GM19193 (cell line): ENCODE results near the gene VWA8.

Source experiments
- POLR2A ChIP-seq: IDR thresholded peaks from 4 replicates; pipeline ENCODE4 v1.6.1; 2011; ENCODE audit not compliant: insufficient read depth, insufficient read length; ENCODE audit errors: extremely low read depth

The VWA8 gene

GRCh38 chr13:41644742-41645141 is 316.2 kb downstream of the VWA8 start:
- TF ChIP-seq POLR2A = no peak

GRCh38 chr13:41643507-41643906 is 317.4 kb downstream of the VWA8 start:
- TF ChIP-seq POLR2A = no peak

- no peak for TF ChIP-seq POLR2A
Measured at GRCh38 chr13:41641961-41642360, 318.9 kb downstream of the VWA8 start.

GRCh38 chr13:41641429-41641828 is 319.5 kb downstream of the VWA8 start:
- TF ChIP-seq POLR2A = no peak

GRCh38 chr13:41639955-41640780 is 320.7 kb downstream of the VWA8 start:
- no peak for TF ChIP-seq POLR2A

DNA sequence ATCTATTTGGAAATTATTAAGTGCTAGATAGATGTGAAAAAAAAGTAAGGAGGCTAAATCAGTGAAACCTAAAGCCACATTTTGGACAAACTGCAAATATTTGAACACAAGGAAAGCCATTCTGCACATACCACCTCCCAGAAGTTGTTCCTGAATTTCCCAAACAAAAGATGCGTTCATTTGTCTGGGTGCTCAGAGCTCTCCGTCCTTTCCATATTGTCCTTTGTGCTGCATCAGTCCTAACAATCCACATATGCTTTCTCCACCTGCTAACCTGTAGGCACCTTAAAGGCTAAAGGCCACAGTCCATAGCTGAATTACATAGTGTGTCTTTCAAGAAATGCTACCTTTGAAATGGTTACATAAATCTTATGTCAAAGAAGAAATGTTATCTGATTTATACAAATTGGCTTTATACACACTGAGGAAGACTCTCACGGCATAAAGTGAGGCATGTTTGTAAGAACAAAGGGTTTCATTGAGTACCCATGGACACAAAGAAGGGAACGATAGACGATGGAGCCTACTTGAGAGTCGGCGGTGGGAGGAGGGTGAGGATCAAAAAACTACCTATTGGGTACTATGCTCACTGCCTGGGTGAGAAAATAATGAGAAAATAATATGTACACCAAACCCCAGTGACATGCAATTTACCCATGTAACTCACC is 321.5 kb downstream of the VWA8 start:
- TF ChIP-seq POLR2A = no peak

- TF ChIP-seq POLR2A = no peak
Measured at GRCh38 chr13:41637586-41637985, 323.3 kb downstream of the VWA8 start.

GRCh38 chr13:41634407-41634806 is 326.5 kb downstream of the VWA8 start:
- no peak for TF ChIP-seq POLR2A

DNA sequence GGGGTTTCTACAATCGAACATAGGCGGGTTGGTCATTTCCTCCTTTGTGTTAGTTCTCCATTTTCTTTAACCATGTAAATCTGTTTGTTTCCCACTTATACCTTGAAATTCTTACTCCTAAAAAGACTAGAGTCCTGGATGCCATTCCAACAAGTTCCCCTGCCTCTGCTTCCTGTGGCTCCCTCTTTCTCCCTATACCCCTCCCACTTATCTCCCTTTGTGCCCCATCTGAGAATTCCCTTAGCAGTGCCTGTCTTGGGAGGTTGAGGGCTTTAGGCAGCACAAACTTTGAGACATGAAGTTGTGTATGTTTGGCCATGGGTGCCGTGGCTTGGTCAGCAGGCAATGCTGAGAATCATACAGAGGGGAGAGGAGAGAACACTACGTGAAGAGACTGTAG is 327.1 kb downstream of the VWA8 start:
- TF ChIP-seq POLR2A = no peak

DNA sequence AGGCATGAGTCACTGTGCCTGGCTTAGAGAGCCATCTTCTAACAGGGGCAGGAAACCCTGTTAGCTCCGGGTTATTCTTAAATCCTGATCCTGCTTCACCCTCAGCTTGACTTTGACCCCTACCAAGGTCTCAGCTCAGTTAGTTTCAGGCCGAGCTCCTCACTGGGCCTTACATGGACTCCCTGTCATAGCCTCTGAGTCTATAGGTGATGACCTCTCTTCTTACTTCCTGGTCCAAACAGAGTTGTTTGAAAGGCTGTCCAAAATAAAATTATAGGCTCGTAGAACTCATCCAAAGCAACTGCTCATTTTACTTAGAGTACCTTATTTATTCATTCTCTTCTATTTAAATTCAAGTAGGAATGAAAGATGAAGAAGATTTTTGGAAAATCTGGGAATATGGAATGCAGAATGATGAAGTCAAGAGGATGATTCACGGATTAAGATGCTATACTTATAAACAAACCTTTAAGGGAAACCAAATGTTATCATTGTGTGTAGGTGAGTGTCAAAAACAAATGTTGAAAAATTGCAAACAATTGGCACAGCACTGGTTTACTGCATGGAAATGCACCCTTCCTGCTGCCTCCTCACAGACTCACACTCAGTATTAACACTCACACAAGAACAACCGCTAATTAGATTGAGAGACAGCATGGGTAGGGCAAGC is 329.5 kb downstream of the VWA8 start:
- TF ChIP-seq POLR2A = no peak

DNA sequence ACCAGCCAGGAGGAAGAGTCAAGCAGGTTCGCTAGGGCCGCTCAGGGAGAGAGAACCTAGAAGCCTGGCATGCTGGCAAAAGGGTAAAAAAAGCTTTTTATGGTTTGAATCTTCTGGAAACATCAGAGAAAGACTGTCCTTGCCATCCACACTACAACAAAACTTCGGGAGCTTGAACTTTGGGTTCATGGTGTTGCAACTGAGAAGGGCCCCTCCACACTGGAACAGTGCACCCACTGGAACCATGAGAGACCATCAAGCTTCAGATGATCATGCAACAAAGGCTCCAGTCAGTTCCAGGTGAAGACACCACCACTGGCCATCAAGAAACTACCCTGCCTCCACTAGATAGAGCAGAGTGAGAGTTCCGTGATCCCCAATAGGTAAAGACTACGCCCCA is 333.5 kb downstream of the VWA8 start:
- TF ChIP-seq POLR2A = no peak

- no peak for TF ChIP-seq POLR2A
Measured at GRCh38 chr13:41624041-41624440, 336.9 kb downstream of the VWA8 start.

- no peak for TF ChIP-seq POLR2A
Measured at GRCh38 chr13:41622432-41623429, 338.2 kb downstream of the VWA8 start.

DNA sequence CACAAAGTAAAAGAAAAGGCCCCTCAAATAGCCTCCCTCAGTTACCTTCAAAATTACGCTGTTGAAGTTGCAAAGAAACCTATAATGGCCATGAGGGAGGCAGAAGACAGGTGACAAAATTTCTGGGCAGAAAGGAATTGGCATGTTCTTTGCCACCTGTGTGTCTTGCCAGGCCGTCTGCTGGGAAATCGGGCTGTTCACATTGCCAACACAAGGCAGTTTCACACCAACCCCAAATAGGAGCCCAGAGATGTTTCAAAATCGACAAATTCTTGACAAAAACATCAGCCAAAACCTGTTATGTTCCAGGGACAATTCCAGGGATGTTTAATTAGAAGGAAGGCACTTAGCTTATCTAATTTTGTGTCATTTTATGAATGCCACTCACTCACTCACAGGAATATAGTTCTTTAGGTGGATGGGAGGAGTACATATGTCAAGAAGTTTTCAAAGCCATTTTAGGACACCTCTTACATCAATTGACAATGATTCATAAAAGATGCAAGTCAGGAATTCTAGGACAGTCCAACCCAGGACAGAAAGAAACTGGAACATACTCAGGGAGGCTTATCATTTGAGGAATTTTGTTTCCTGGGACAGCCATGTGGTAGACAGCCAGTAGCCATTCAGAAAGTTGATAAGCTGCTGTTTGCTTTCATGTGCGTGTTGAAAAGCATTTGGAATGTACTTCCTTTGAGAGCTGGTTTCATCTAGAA is 339.0 kb downstream of the VWA8 start:
- TF ChIP-seq POLR2A = no peak

GRCh38 chr13:41616151-41616550 is 344.8 kb downstream of the VWA8 start:
- TF ChIP-seq POLR2A = no peak

DNA sequence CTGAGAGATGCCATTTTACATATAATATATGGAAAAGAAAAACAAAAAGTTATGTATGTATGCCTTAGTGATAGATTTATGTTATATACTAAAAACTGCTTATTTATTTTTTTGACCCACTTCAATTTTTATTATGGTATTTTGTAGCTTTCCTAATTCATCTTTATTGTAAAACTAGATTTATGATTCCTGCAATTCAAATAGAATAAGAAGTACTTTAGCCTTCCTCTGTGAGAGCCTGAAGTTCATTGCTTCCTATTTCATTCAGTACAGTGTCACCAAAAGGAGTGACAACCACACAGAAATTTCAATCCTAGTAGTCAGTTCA is 345.4 kb downstream of the VWA8 start:
- TF ChIP-seq POLR2A = no peak
